A549 (cell line): ENCODE results near the gene KLHDC3. TPM values are rescaled to one million over a fixed set of nuclear protein-coding genes. Genes with fewer than 3 reads are reported as not detected.

Source experiments
- ATAC-seq, 2 experiments: fragments of 200-7000 bp in 1 of 2; fragments of >200 bp in 1 of 2; cut with Nextera tagmentation in 1 of 2; cut with Tn5 transposase in 1 of 2; 3 replicates each; pipeline versions ENCODE4 v1.8.0 to v1.9.1; 2018 to 2020; ENCODE audit warnings: mild to moderate bottlenecking in 1 of 2, moderate library complexity in 1 of 2
- CTCF ChIA-PET: fragments of 300-600 bp; sonication (Branson Sonifier 250); formaldehyde crosslinking; extraction: SDS; loops from one replicate; lab custom pipeline; 2021; ENCODE audit warnings: antibody characterized with exemption, inconsistent platforms; lab: Yijun Ruan, JAX
- POLR2A ChIA-PET: fragments of 350-600 bp; formaldehyde crosslinking; extraction: SDS; loops from one replicate; lab custom pipeline; 2021; ENCODE audit warnings: antibody characterized with exemption, inconsistent platforms; lab: Yijun Ruan, JAX
- DNase-seq, 2 experiments: peaks; one replicate each; pipeline versions ENCODE4 v3.0.0 to v3.0.0-alpha.2; 2011 to 2016; ENCODE audit warnings: low read depth in 1 of 2, low spot score in 1 of 2
- FAIRE-seq: peaks from 2 replicates; lab custom pipeline; 2011; peaks lifted over from hg19 to GRCh38; lab: Jason Lieb, UNC
- H3K27ac ChIP-seq, 2 experiments: fragments of >200 bp; sonication (Bioruptor Twin); formaldehyde crosslinking; 3 replicates each; pipeline ENCODE4 v1.5.1; 2016 to 2017
- H3K4me1 ChIP-seq: fragments of >200 bp; sonication (Bioruptor Twin); formaldehyde crosslinking; 3 replicates; pipeline ENCODE4 v1.6.1; 2016
- H3K4me2 ChIP-seq: fragments of >200 bp; sonication (Bioruptor Twin); formaldehyde crosslinking; 3 replicates; pipeline ENCODE4 v1.6.1; 2016
- H3K4me3 ChIP-seq: fragments of >200 bp; sonication (Bioruptor Twin); formaldehyde crosslinking; 3 replicates; pipeline ENCODE4 v1.5.1; 2016
- H3K9me3 ChIP-seq: fragments of >200 bp; sonication (Bioruptor Twin); formaldehyde crosslinking; 3 replicates; pipeline ENCODE4 v1.6.1; 2016
- ATOH8 ChIP-seq: fragments of 250-450 bp; sonication (Bioruptor Pico); IDR thresholded peaks from 2 replicates; pipeline ENCODE4 v1.5.0; 2020; ENCODE audit warnings: low read depth, mild to moderate bottlenecking, moderate library complexity
- BCL3 ChIP-seq: fragments of >200 bp; sonication (Bioruptor Twin); formaldehyde crosslinking; IDR thresholded peaks from 3 replicates; pipeline ENCODE4 v1.6.1; 2016
- BHLHE40 ChIP-seq: IDR thresholded peaks from 2 replicates; pipeline ENCODE4 v1.6.1; 2012; ENCODE audit warnings: low read depth, low read length, inconsistent platforms
- CHD2 ChIP-seq: fragments of 150-350 bp; IDR thresholded peaks from 2 replicates; pipeline ENCODE4 v1.6.1; 2014; ENCODE audit warnings: low read length; ENCODE audit not compliant: partially characterized antibody
- CHD4 ChIP-seq: fragments of 200-600 bp; sonication (generic); IDR thresholded peaks from 2 replicates; pipeline ENCODE4 v1.6.1; 2016; ENCODE audit warnings: antibody characterized with exemption, mild to moderate bottlenecking, borderline replicate concordance
- CTCF ChIP-seq: fragments of >200 bp; sonication (Bioruptor Twin); formaldehyde crosslinking; IDR thresholded peaks from 3 replicates; pipeline ENCODE4 v1.5.1; 2016
- EHF ChIP-seq: fragments of 250-450 bp; sonication (Bioruptor Pico); IDR thresholded peaks from 2 replicates; pipeline ENCODE4 v1.5.0; 2020; ENCODE audit warnings: mild to moderate bottlenecking
- EHMT2 ChIP-seq: fragments of 200-600 bp; sonication (generic); IDR thresholded peaks from 2 replicates; pipeline ENCODE4 v1.6.1; 2016; ENCODE audit warnings: antibody characterized with exemption, low read depth, mild to moderate bottlenecking, moderate library complexity
- ESRRA ChIP-seq: fragments of 150-350 bp; IDR thresholded peaks from 2 replicates; pipeline ENCODE4 v1.6.1; 2014; ENCODE audit warnings: mild to moderate bottlenecking, low read length, borderline replicate concordance
- FOSB ChIP-seq: fragments of 250-450 bp; sonication (Bioruptor Pico); IDR thresholded peaks from 2 replicates; pipeline ENCODE4 v1.5.0; 2020; ENCODE audit warnings: mild to moderate bottlenecking, moderate library complexity
- FOXS1 ChIP-seq: fragments of 250-450 bp; sonication (Bioruptor Pico); IDR thresholded peaks from 2 replicates; pipeline ENCODE4 v1.5.0; 2020; ENCODE audit warnings: mild to moderate bottlenecking, moderate library complexity
- HDAC2 ChIP-seq: fragments of 200-600 bp; sonication (generic); IDR thresholded peaks from 2 replicates; pipeline ENCODE4 v1.6.1; 2016
- HOXA7 ChIP-seq: fragments of 250-450 bp; sonication (Bioruptor Pico); IDR thresholded peaks from 2 replicates; pipeline ENCODE4 v1.5.0; 2020; ENCODE audit warnings: mild to moderate bottlenecking, moderate library complexity
- HOXB13 ChIP-seq: fragments of 250-450 bp; sonication (Bioruptor Pico); IDR thresholded peaks from 2 replicates; pipeline ENCODE4 v1.5.0; 2020; ENCODE audit warnings: low read depth, mild to moderate bottlenecking, moderate library complexity
- HOXB5 ChIP-seq: fragments of 250-450 bp; sonication (Bioruptor Pico); IDR thresholded peaks from 2 replicates; pipeline ENCODE4 v1.5.0; 2020; ENCODE audit warnings: mild to moderate bottlenecking, moderate library complexity
- JUN ChIP-seq, 2 experiments: fragments of >200 bp; sonication (Bioruptor Twin); formaldehyde crosslinking; IDR thresholded peaks; 2 replicates in 1 of 2; 3 replicates in 1 of 2; pipeline ENCODE4 v1.6.1; 2016 to 2017
- KDM5A ChIP-seq: fragments of 200-600 bp; sonication (generic); IDR thresholded peaks from 2 replicates; pipeline ENCODE4 v1.6.1; 2016; ENCODE audit warnings: antibody characterized with exemption, mild to moderate bottlenecking
- MAX ChIP-seq: IDR thresholded peaks from 2 replicates; pipeline ENCODE4 v1.6.1; 2012
- NFE2L2 ChIP-seq: fragments of 150-350 bp; conservative IDR thresholded peaks from 2 replicates; pipeline ENCODE4 v1.6.1; 2014; ENCODE audit warnings: low read length
- NPAS2 ChIP-seq: fragments of 250-450 bp; sonication (Bioruptor Pico); IDR thresholded peaks from 2 replicates; pipeline ENCODE4 v1.8.0; 2022; ENCODE audit warnings: mild to moderate bottlenecking, moderate library complexity, borderline replicate concordance
- NR3C1 ChIP-seq: fragments of >200 bp; sonication (Bioruptor Twin); formaldehyde crosslinking; IDR thresholded peaks from 3 replicates; pipeline ENCODE4 v1.6.1; 2017
- PBX3 ChIP-seq: IDR thresholded peaks from 2 replicates; pipeline ENCODE4 v1.6.1; 2012
- RAD21 ChIP-seq, 2 experiments: fragments of >200 bp in 1 of 2; sonication (Bioruptor Twin) in 1 of 2; formaldehyde crosslinking in 1 of 2; IDR thresholded peaks in 1 of 2; conservative IDR thresholded peaks in 1 of 2; 2 replicates in 1 of 2; 3 replicates in 1 of 2; pipeline ENCODE4 v1.6.1; 2012 to 2018; ENCODE audit warnings: inconsistent platforms in 1 of 2
- SMC3 ChIP-seq: fragments of >200 bp; sonication (Bioruptor Twin); formaldehyde crosslinking; IDR thresholded peaks from 3 replicates; pipeline ENCODE4 v1.6.1; 2018; ENCODE audit warnings: inconsistent platforms
- SREBF2 ChIP-seq: fragments of 450-650 bp; IDR thresholded peaks from 2 replicates; pipeline ENCODE4 v1.6.1; 2014; ENCODE audit warnings: mild to moderate bottlenecking, moderate library complexity
- ZC3H11A ChIP-seq: fragments of 450-650 bp; IDR thresholded peaks from 2 replicates; pipeline ENCODE4 v1.6.1; 2014; ENCODE audit warnings: antibody characterized with exemption, mild to moderate bottlenecking
- WGBS: methylation state at CpG from one replicate; pipeline ENCODE4 v1.1.6; 2017; ENCODE audit errors: missing lambda C conversion rate; 5-methylcytosine and 5-hydroxymethylcytosine counted together
- polyA plus RNA-seq, 4 experiments: library from polyadenylated mRNA; depleted of rRNA in 3 of 4; stranded (reverse); fragments of >200 nt; fragmentation: RNase III in 1 of 4; extraction: RNeasy Plus Mini Kit Qiagen cat#74134 plus additional on column Dnase treatment in 1 of 4; gene quantifications; 2 replicates in 3 of 4; 3 replicates in 1 of 4; pipeline ENCODE4 v1.2.3, GENCODE V29; 2011 to 2017

Gene KLHDC3
- polyA plus RNA-seq, 2 of the 4 experiments (the other 2 are of a cell fraction): 18.8 to 28.0 TPM

- H3K9me3 ChIP-seq: no peaks in the 10 kb centered on the region
- TF ChIP-seq MAX (no peak), EHF (no peak), EHMT2 (no peak), CTCF (no peak), NPAS2 (CRISPR knock-in tag) (no peak), SREBF2 (no peak), CHD2 (no peak), BCL3 (no peak), NR3C1 (no peak), HOXA7 (CRISPR knock-in tag) (no peak), HOXB13 (no peak), ESRRA (no peak), FOSB (CRISPR knock-in tag) (no peak), KDM5A (no peak), BHLHE40 (no peak)
- H3K4me1 ChIP-seq: no peaks in the 10 kb centered on the region
- FAIRE-seq: no peak
- ChIA-PET CTCF (no interaction called here), POLR2A (interaction anchor here (0.7 kb wide), 1 partner anchor 49 kb away, joined by 4 read pairs; no protein-coding TSS in a partner anchor)
- ATAC-seq: no peak
- H3K4me3 ChIP-seq: no peak overlapping the region
- H3K4me2 ChIP-seq: no peak overlapping the region
- 91% methylated on average over 4 of the region's 4 CpGs for WGBS
- no peak for DNase-seq
- no peak overlapping the region for H3K27ac ChIP-seq
These were observed 18.3 kb downstream of the KLHDC3 start for GRCh38 chr6:43032326-43032725.

GRCh38 chr6:43033496-43034189 is 19.6 kb downstream of the KLHDC3 start:
- Histone ChIP-seq H3K4me1 (no peaks in the 10 kb centered on the region), H3K27ac (no peak overlapping the region), H3K4me3 (no peak overlapping the region), H3K4me2 (no peak overlapping the region), H3K9me3 (no peaks in the 10 kb centered on the region)
- ChIA-PET POLR2A (interaction anchor here (1.2 kb wide), 1 partner anchor 20 kb away, joined by 4 read pairs; the partner anchor contains the start of gene CUL7), CTCF (interaction anchor here (0.8 to 1.3 kb wide), 2 partner anchors 13 to 110 kb away, joined by 3 to 5 read pairs; no protein-coding TSS in a partner anchor)
- no peak for FAIRE-seq
- DNase-seq: no peak
- TF ChIP-seq HOXA7 (CRISPR knock-in tag): no peak
- 94% methylated on average over 2 of the region's 2 CpGs for WGBS
- no peak for ATAC-seq

GRCh38 chr6:43034190-43034525 is 20.1 kb downstream of the KLHDC3 start:
- H3K4me2 ChIP-seq: no peak overlapping the region
- H3K27ac ChIP-seq: no peak overlapping the region
- POLR2A ChIA-PET: no interaction called here
- no peak overlapping the region for H3K4me3 ChIP-seq
- ATAC-seq: no peak
- 96% methylated on average over 2 of the region's 2 CpGs for WGBS
- no peaks in the 10 kb centered on the region for H3K4me1 ChIP-seq
- no peaks in the 10 kb centered on the region for H3K9me3 ChIP-seq
- FAIRE-seq: no peak
- CTCF ChIA-PET: interaction anchor here (1.3 kb wide), 1 partner anchor 110 kb away, joined by 5 read pairs; no protein-coding TSS in a partner anchor
- no peak for DNase-seq
- TF ChIP-seq PBX3 (no peak), ZC3H11A (no peak), ATOH8 (CRISPR knock-in tag) (no peak), BCL3 (no peak), EHF (no peak), FOXS1 (no peak), CHD4 (no peak), SMC3 (no peak), NFE2L2 (no peak), ESRRA (no peak), HOXB5 (CRISPR knock-in tag) (no peak), JUN (IDR thresholded peaks at IDR 0.05) (no peak), HDAC2 (no peak), RAD21 (conservative IDR thresholded peaks at IDR 0.05 in 1 of 2, IDR thresholded peaks at IDR 0.05 in 1 of 2) (no peak)
